ENCODE results near the gene SYT4.

Gene SYT4

GRCh38 chr18:43277164-43277600 is at the start of gene SYT4:
TSS of gene SYT4 (minus strand) at chr18:43277490. CDS start at chr18:43277281, 209 bp downstream.
- no peak within 1 kb of the TSS for H3K4me3 ChIP-seq (ENCODE audit: low read depth, low read length)
- no peak for TF ChIP-seq MYC (IDR thresholded peaks at IDR 0.05; ENCODE audit: low read depth, low read length)
- TF ChIP-seq, protein P1, sequence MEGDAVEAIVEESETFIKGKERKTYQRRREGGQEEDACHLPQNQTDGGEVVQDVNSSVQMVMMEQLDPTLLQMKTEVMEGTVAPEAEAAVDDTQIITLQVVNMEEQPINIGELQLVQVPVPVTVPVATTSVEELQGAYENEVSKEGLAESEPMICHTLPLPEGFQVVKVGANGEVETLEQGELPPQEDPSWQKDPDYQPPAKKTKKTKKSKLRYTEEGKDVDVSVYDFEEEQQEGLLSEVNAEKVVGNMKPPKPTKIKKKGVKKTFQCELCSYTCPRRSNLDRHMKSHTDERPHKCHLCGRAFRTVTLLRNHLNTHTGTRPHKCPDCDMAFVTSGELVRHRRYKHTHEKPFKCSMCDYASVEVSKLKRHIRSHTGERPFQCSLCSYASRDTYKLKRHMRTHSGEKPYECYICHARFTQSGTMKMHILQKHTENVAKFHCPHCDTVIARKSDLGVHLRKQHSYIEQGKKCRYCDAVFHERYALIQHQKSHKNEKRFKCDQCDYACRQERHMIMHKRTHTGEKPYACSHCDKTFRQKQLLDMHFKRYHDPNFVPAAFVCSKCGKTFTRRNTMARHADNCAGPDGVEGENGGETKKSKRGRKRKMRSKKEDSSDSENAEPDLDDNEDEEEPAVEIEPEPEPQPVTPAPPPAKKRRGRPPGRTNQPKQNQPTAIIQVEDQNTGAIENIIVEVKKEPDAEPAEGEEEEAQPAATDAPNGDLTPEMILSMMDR (IDR thresholded peaks at IDR 0.05; ENCODE audit: low read depth, low read length) = no peak
- TF ChIP-seq, protein P2, sequence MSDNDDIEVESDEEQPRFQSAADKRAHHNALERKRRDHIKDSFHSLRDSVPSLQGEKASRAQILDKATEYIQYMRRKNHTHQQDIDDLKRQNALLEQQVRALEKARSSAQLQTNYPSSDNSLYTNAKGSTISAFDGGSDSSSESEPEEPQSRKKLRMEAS (IDR thresholded peaks at IDR 0.05; ENCODE audit: low read depth, low read length) = no peak
- TF ChIP-seq POLR2A (IDR thresholded peaks at IDR 0.05; ENCODE audit: extremely low read depth, insufficient read length) = no peak
- DNase-seq (ENCODE audit: low read depth) = peak; percentile 1

DNA sequence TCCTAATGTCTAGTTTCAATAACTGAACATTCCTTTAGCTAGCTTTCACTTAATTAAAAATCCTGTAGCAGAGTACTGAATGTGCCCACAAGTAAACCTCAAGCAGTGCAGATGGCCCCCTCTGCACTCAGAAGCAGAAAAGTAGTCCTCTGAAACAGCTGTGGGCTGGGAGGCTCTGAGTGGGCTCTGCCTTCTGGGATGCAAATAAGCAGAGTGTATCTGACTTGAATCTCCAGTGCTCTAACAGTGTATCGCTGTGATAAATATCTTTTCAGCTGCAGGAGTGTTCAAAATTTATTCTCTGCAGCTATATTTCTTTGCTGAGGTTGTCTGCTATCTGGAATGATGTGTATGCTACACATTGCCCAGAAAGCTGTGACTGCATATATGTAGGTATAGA is 44.8 kb upstream of the SYT4 start:
- TF ChIP-seq, protein P1 (IDR thresholded peaks at IDR 0.05; ENCODE audit: low read depth, low read length) = no peak
- TF ChIP-seq, protein P2 (IDR thresholded peaks at IDR 0.05; ENCODE audit: low read depth, low read length) = no peak
- TF ChIP-seq MYC (IDR thresholded peaks at IDR 0.05; ENCODE audit: low read depth, low read length) (no peak), POLR2A (IDR thresholded peaks at IDR 0.05; ENCODE audit: extremely low read depth, insufficient read length) (no peak)
- no peak for DNase-seq (ENCODE audit: low read depth)
- H3K4me3 ChIP-seq (ENCODE audit: low read depth, low read length) = no peak overlapping the region

DNA sequence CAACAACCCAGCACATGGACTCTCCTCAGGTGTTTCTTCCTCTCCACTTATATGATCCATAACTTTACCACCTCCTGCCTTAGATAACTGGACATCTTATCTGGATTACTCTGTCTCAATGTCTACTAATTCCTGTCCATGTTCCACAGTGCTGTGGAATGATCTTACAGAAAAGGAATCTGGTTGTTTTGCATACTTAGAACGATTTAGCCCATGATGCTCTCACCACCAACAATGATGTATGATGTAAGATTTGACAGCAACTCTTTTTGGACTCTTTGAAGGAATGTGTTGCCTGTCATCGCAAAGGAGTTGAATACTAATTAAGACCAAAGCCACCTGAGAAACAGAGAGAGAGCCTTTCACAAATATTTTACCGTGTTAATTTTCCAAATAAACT is 37.7 kb upstream of the SYT4 start:
- TF ChIP-seq POLR2A (IDR thresholded peaks at IDR 0.05; ENCODE audit: extremely low read depth, insufficient read length) = no peak
- TF ChIP-seq, protein P2 (IDR thresholded peaks at IDR 0.05; ENCODE audit: low read depth, low read length) = no peak
- TF ChIP-seq, protein P1 (IDR thresholded peaks at IDR 0.05; ENCODE audit: low read depth, low read length) = no peak
- TF ChIP-seq MYC (IDR thresholded peaks at IDR 0.05; ENCODE audit: low read depth, low read length) = no peak
- no peak for DNase-seq (ENCODE audit: low read depth)
- H3K4me3 ChIP-seq (ENCODE audit: low read depth, low read length) = no peak overlapping the region

DNA sequence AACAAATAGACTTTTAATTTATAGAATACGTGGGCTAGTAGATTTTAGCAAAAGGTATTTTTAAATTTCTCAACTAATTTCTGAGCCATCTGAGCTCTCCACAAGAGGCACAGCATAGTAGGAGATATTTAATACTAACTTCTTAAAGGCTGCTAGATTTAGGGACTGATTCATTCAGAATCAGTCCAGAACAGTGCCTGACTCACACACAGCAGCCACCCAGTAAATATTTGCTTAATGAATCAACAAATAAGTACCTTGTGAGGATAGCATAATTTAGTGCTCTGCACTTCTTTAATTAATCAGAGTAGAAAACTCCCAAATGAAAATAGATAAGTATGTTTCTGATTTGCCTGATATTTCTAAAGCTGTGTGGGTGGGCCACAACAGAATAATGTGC is 35.6 kb upstream of the SYT4 start:
- TF ChIP-seq MYC (IDR thresholded peaks at IDR 0.05; ENCODE audit: low read depth, low read length) = no peak
- TF ChIP-seq, protein P1 (IDR thresholded peaks at IDR 0.05; ENCODE audit: low read depth, low read length) = no peak
- TF ChIP-seq, protein P2 (IDR thresholded peaks at IDR 0.05; ENCODE audit: low read depth, low read length) = no peak
- no peak for TF ChIP-seq POLR2A (IDR thresholded peaks at IDR 0.05; ENCODE audit: extremely low read depth, insufficient read length)
- H3K4me3 ChIP-seq (ENCODE audit: low read depth, low read length) = no peak overlapping the region
- no peak for DNase-seq (ENCODE audit: low read depth)

DNA sequence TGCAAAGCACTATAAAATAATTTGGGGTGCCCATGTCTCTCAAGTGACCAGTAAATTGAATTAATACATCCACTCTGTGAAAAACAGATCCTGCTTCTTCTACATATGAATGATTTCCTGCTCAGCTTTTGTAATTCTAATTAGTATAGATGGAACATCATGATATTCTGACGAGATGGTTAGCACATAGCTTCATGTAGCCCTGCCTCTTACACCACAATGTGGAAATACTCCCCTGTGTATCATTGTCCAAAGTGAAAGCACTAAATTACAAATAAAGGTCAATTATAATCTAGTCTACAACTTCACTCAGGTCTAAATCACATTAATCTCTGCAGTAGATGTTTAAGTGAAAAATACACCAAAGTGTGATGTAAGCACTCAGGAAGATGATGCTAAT is 32.9 kb upstream of the SYT4 start:
- TF ChIP-seq MYC (IDR thresholded peaks at IDR 0.05; ENCODE audit: low read depth, low read length) = no peak
- TF ChIP-seq, protein P2 (IDR thresholded peaks at IDR 0.05; ENCODE audit: low read depth, low read length) = no peak
- TF ChIP-seq, protein P1 (IDR thresholded peaks at IDR 0.05; ENCODE audit: low read depth, low read length) = no peak
- no peak for TF ChIP-seq POLR2A (IDR thresholded peaks at IDR 0.05; ENCODE audit: extremely low read depth, insufficient read length)

More for the DNA sequence above, 32.9 kb upstream of the SYT4 start:
- no peak overlapping the region for H3K4me3 ChIP-seq (ENCODE audit: low read depth, low read length)
- DNase-seq (ENCODE audit: low read depth) = no peak

All from NB4 (cell line).